DMS53 (cell line): ENCODE measurements around the gene DACT2.
"Not testable (repeated sequence)": the region's sequence is repeated elsewhere in the genome, so short reads cannot be mapped to it uniquely, and the experiment has no call there.

ENCODE experiments used
- DNase-seq: peaks from one replicate; lab custom pipeline; 2025; lab: John Stamatoyannopoulos, UW

The DACT2 gene

GRCh38 chr6:168280899-168281245, 38.7 kb downstream of the DACT2 start:
- DNase-seq, result no peak

- no peak for DNase-seq
Observed at GRCh38 chr6:168280020-168280898, 39.3 kb downstream of the DACT2 start.

GRCh38 chr6:168279403-168279935, 40.1 kb downstream of the DACT2 start:
- no peak for DNase-seq

GRCh38 chr6:168278904-168279303, 40.7 kb downstream of the DACT2 start:
- no peak for DNase-seq

- peak; percentile 89 for DNase-seq
Observed at GRCh38 chr6:168277274-168277669, 42.3 kb downstream of the DACT2 start.

GRCh38 chr6:168276576-168277273, 42.9 kb downstream of the DACT2 start:
- peak; percentile 22 for DNase-seq

- DNase-seq, result no peak
Observed at GRCh38 chr6:168275168-168275567, 44.4 kb downstream of the DACT2 start.

- DNase-seq, result peak; percentile 77
Observed at GRCh38 chr6:168274037-168274952, 45.3 kb downstream of the DACT2 start.

- no peak for DNase-seq
Observed at GRCh38 chr6:168273441-168274036, 46.0 kb downstream of the DACT2 start.

- DNase-seq, result peak; percentile 23
Observed at GRCh38 chr6:168272415-168273325, 46.9 kb downstream of the DACT2 start.

- DNase-seq, result no peak
Observed at GRCh38 chr6:168270274-168271172, 49.1 kb downstream of the DACT2 start.

GRCh38 chr6:168269455-168270243, 49.9 kb downstream of the DACT2 start:
- DNase-seq, result no peak

- peak; percentile 26 for DNase-seq
Observed at GRCh38 chr6:168268755-168269154, 50.8 kb downstream of the DACT2 start.

- DNase-seq, result not testable (repeated sequence)
Observed at GRCh38 chr6:168267779-168268178, 51.8 kb downstream of the DACT2 start.

- DNase-seq, result no peak
Observed at GRCh38 chr6:168265827-168266815, 53.5 kb downstream of the DACT2 start.

GRCh38 chr6:168265394-168265793, 54.2 kb downstream of the DACT2 start:
- no peak for DNase-seq

- peak; percentile 30 for DNase-seq
Observed at GRCh38 chr6:168264593-168265335, 54.8 kb downstream of the DACT2 start.
